Osteoblast (primary cell): ENCODE data around the gene TOR1B. TPM values are rescaled to one million over a fixed set of nuclear protein-coding genes. Genes with fewer than 3 reads are reported as not detected.

Experiments used
- DNase-seq: peaks from one replicate; pipeline ENCODE4 v3.0.0; 2011; ENCODE audit warnings: low spot score, mixed read lengths; ENCODE audit not compliant: insufficient read length; ENCODE audit errors: missing footprints
- H2AFZ ChIP-seq: 2 replicates; pipeline ENCODE4 v1.6.0; 2011; ENCODE audit warnings: mild to moderate bottlenecking, low read length
- H3K27ac ChIP-seq: 2 replicates; pipeline ENCODE4 v1.5.1; 2011; ENCODE audit warnings: mild to moderate bottlenecking, low read depth, low read length, moderate library complexity
- H3K27me3 ChIP-seq: 2 replicates; pipeline ENCODE4 v1.6.0; 2012; ENCODE audit warnings: mild to moderate bottlenecking, control low read depth, inconsistent platforms, low read length, moderate library complexity; ENCODE audit not compliant: insufficient read depth
- H3K36me3 ChIP-seq: 2 replicates; pipeline ENCODE4 v1.5.1; 2011; ENCODE audit warnings: mild to moderate bottlenecking, low read length, control low read depth, moderate library complexity; ENCODE audit not compliant: insufficient read depth
- H3K4me1 ChIP-seq: 2 replicates; pipeline ENCODE4 v1.5.1; 2011; ENCODE audit warnings: mild to moderate bottlenecking, low read length, control low read depth, moderate library complexity; ENCODE audit not compliant: insufficient read depth
- H3K4me2 ChIP-seq: 2 replicates; pipeline ENCODE4 v1.6.0; 2011; ENCODE audit warnings: mild to moderate bottlenecking, low read length; ENCODE audit not compliant: insufficient read depth
- H3K4me3 ChIP-seq: fragments of 200-600 bp; sonication (generic); 3 replicates; pipeline ENCODE4 v1.5.1; 2012; ENCODE audit warnings: mild to moderate bottlenecking, low read length, inconsistent platforms; ENCODE audit not compliant: insufficient read depth
- H3K79me2 ChIP-seq: 2 replicates; pipeline ENCODE4 v1.6.0; 2012; ENCODE audit warnings: mild to moderate bottlenecking, low read length, control low read depth, inconsistent platforms; ENCODE audit not compliant: insufficient read depth
- H3K9me3 ChIP-seq: 2 replicates; pipeline ENCODE4 v1.5.1; 2011; ENCODE audit warnings: low read depth, low read length, control low read depth
- H4K20me1 ChIP-seq: 2 replicates; pipeline ENCODE4 v1.6.0; 2012; ENCODE audit warnings: mild to moderate bottlenecking, low read length, control low read depth; ENCODE audit not compliant: insufficient read depth
- total RNA-seq: library from RNA; depleted of rRNA; stranded (reverse); fragments of >200 nt; gene quantifications from 2 replicates; pipeline ENCODE4 v1.2.3, GENCODE V29; 2012
- TF ChIP-seq, protein P1 (sequence below): IDR thresholded peaks from 2 replicates; pipeline ENCODE4 v1.5.1; 2011; ENCODE audit warnings: mild to moderate bottlenecking, low read depth, low read length, moderate library complexity; ENCODE audit errors: extremely low read depth

Gene TOR1B
- total RNA-seq, 1 donor: 27.5 TPM

DNA sequence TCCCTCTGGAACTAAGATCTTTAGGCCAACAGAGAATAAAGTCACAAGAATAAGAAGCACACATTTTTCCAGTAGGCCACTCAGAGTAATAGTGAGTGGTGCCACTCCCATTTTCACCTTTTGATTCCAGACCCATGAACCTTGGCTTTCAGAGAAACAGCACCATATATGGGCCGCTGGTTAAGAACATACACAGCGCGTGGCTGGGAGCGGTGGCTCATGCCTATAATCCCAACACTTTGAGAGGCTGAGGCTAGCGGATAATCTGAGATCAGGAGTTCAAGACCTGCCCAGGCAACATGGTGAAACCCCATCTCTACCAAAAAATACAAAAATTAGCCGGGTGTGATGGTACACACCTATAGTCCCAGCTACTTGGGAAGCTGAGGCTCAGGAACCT lies 34.5 kb upstream of the TOR1B start:
- H3K4me3 ChIP-seq: no peak overlapping the region
- H3K27me3 ChIP-seq: no peaks in the 10 kb centered on the region
- no peaks in the 10 kb centered on the region for H3K36me3 ChIP-seq
- H3K27ac ChIP-seq: no peak overlapping the region
- peaks cover 7% of the 10 kb centered on the region for H3K4me1 ChIP-seq
- H4K20me1 ChIP-seq: no peaks in the 10 kb centered on the region
- TF ChIP-seq, protein P1, sequence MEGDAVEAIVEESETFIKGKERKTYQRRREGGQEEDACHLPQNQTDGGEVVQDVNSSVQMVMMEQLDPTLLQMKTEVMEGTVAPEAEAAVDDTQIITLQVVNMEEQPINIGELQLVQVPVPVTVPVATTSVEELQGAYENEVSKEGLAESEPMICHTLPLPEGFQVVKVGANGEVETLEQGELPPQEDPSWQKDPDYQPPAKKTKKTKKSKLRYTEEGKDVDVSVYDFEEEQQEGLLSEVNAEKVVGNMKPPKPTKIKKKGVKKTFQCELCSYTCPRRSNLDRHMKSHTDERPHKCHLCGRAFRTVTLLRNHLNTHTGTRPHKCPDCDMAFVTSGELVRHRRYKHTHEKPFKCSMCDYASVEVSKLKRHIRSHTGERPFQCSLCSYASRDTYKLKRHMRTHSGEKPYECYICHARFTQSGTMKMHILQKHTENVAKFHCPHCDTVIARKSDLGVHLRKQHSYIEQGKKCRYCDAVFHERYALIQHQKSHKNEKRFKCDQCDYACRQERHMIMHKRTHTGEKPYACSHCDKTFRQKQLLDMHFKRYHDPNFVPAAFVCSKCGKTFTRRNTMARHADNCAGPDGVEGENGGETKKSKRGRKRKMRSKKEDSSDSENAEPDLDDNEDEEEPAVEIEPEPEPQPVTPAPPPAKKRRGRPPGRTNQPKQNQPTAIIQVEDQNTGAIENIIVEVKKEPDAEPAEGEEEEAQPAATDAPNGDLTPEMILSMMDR: no peak
- no peak overlapping the region for H2AFZ ChIP-seq
- DNase-seq: no peak
- no peaks in the 10 kb centered on the region for H3K9me3 ChIP-seq
- no peak overlapping the region for H3K4me2 ChIP-seq
- no peaks in the 10 kb centered on the region for H3K79me2 ChIP-seq

DNA sequence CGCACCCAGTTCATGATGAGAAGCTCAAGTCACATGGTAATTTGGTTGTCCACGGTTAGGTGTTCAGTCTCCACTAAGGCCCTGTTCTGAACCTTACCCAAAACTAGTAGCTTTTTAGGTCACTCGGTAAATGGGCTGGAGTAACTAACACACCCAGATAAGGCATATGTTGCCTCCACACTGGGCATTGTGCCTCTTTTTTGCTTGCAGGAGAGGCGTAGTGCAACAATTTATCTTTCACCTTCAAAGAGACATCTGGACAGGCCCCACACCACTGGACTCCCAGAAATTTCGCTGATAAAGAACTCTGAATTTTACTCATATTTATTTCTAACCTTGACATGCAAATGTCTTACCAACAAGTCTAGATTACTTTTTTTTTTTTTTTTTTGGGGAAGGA lies 33.3 kb upstream of the TOR1B start:
- Histone ChIP-seq H4K20me1 (no peaks in the 10 kb centered on the region), H3K4me2 (no peak overlapping the region), H3K4me3 (no peak overlapping the region), H3K9me3 (no peaks in the 10 kb centered on the region), H3K36me3 (no peaks in the 10 kb centered on the region), H2AFZ (no peak overlapping the region), H3K79me2 (no peaks in the 10 kb centered on the region), H3K4me1 (peaks cover 9% of the 10 kb centered on the region), H3K27me3 (no peaks in the 10 kb centered on the region), H3K27ac (no peak overlapping the region)
- DNase-seq: no peak
- TF ChIP-seq, protein P1: no peak

DNA sequence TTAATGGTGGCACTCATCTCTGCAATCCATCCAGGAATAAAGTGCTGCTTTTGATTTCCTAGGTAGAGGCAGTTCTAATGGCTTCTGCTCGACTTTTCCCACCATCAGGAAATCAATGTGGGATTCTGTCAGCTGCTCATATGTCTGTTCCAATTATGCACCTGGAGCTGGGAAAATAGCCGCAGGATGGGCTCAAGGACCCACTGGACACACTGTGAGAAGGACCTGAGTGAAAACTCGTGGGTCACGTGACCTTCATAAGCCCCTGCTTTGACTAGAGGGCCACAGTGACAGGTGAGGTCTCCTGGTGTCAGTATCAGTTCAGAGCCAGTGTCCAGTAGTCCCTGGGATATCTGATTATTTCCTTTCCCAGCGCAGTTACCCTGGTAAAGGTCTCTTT lies 32.2 kb upstream of the TOR1B start:
- TF ChIP-seq, protein P1: no peak
- Histone ChIP-seq H3K27me3 (no peaks in the 10 kb centered on the region), H3K27ac (no peak overlapping the region), H3K79me2 (no peaks in the 10 kb centered on the region), H4K20me1 (no peaks in the 10 kb centered on the region), H3K36me3 (no peaks in the 10 kb centered on the region), H3K9me3 (no peaks in the 10 kb centered on the region), H3K4me3 (no peak overlapping the region), H3K4me1 (peaks cover 9% of the 10 kb centered on the region), H3K4me2 (no peak overlapping the region), H2AFZ (no peak overlapping the region)
- DNase-seq: no peak

DNA sequence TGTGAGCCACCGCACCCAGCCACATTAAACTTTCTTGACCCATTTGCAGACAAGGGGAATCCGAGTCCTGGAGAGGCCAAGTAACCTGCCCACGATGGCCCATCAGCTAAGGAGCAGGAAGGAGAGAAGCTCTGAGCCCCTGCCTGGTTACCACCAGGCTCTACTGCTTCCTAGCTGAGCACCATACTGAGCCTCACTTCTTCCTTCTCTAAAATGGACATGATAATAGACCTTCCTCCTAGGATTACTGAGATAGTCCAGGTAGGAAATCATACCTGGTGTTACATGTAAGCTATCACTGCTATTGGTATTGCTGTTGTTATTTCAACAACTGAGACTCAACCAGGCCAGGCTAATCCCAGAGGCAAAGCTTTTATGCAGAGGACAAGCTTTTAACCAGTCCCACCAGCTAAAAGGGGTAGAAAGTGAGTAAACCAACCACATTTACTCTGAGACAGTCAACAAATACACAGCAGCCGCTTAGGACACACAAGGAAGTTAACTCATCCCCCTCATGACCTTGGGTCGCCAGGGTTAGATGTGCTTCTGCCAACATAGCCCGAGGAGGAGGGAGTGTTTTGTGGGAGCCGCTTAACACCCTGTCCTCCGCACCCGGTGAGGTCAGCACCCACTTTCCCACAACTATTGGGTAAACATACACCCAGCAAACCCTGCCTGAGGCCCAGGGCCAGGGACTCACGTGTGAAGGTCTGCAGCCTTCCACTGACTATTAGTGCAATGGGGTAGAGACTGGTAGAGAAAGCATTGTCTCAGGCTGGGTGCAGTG lies 29.5 kb upstream of the TOR1B start:
- no peaks in the 10 kb centered on the region for H3K36me3 ChIP-seq
- H3K79me2 ChIP-seq: no peaks in the 10 kb centered on the region
- H3K4me1 ChIP-seq: peaks cover 25% of the 10 kb centered on the region
- no peaks in the 10 kb centered on the region for H3K9me3 ChIP-seq
- TF ChIP-seq, protein P1: no peak
- H3K27me3 ChIP-seq: no peaks in the 10 kb centered on the region
- H4K20me1 ChIP-seq: no peaks in the 10 kb centered on the region
- H3K27ac ChIP-seq: peak overlapping the region; percentile 34
- peak overlapping the region; percentile 5 for H3K4me2 ChIP-seq
- H3K4me3 ChIP-seq: no peak overlapping the region
- no peak overlapping the region for H2AFZ ChIP-seq
- peak; percentile 95 for DNase-seq
